ENCODE results near the gene NENF. TPM values are rescaled to one million over a fixed set of nuclear protein-coding genes. Genes with fewer than 3 reads are reported as not detected.

Gene NENF
- total RNA-seq, 2 experiments from 2014 or later, result 27.7 to 35.4 TPM

- ATAC-seq (no peak), DNase-seq (no peak)
- intact Hi-C loops (cut with micrococcal nuclease), result no loop called here
- H3K27me3 Mint-ChIP-seq, result no peaks in the 10 kb centered on the region
- ChIA-PET POLR2A (no interaction called here), CTCF (interaction anchor here (0.6 to 2.9 kb wide), 2 partner anchors 19 to 203 kb away, joined by 3 to 9 read pairs; no protein-coding TSS in a partner anchor)
- H3K36me3 Mint-ChIP-seq (ENCODE audit: low read depth), result no peaks in the 10 kb centered on the region
- H3K27ac Mint-ChIP-seq, result no peak overlapping the region
- peaks cover 4% of the 10 kb centered on the region for H3K4me1 Mint-ChIP-seq (ENCODE audit: low read depth)
- no peak overlapping the region for H3K4me3 Mint-ChIP-seq
- no peak for TF ChIP-seq CTCF (IDR thresholded peaks at IDR 0.05)
- H3K9me3 Mint-ChIP-seq, result no peaks in the 10 kb centered on the region
These were observed 29.4 kb downstream of the NENF start for GRCh38 chr1:212461916-212462660.

- POLR2A ChIA-PET, result no interaction called here
- no peak for ATAC-seq
- Mint-ChIP-seq H3K9me3 (no peaks in the 10 kb centered on the region), H3K36me3 (ENCODE audit: low read depth) (no peaks in the 10 kb centered on the region), H3K4me1 (ENCODE audit: low read depth) (peaks cover under 1% of the 10 kb centered on the region), H3K4me3 (no peak overlapping the region), H3K27me3 (no peaks in the 10 kb centered on the region), H3K27ac (no peak overlapping the region)
- DNase-seq, result no peak
- CTCF ChIA-PET, result interaction anchor here (1.1 to 2.9 kb wide), 5 partner anchors 8 to 428 kb away, joined by 3 to 19 read pairs (median 9); partner anchors contain the start of genes DTL and INTS7
- no peak for TF ChIP-seq CTCF (IDR thresholded peaks at IDR 0.05)
- intact Hi-C loops (cut with micrococcal nuclease), result no loop called here
These were observed 31.0 kb downstream of the NENF start for GRCh38 chr1:212463565-212464285.

GRCh38 chr1:212465311-212465710, 32.6 kb downstream of the NENF start:
- intact Hi-C loops (cut with micrococcal nuclease), result no loop called here
- ATAC-seq (no peak), DNase-seq (no peak)
- Mint-ChIP-seq H3K4me3 (no peak overlapping the region), H3K4me1 (ENCODE audit: low read depth) (no peaks in the 10 kb centered on the region), H3K27me3 (peaks cover 1% of the 10 kb centered on the region), H3K27ac (no peak overlapping the region), H3K9me3 (no peaks in the 10 kb centered on the region), H3K36me3 (ENCODE audit: low read depth) (no peaks in the 10 kb centered on the region)
- ChIA-PET CTCF (interaction anchor here (1.2 to 3.2 kb wide), 3 partner anchors 9 to 12 kb away, joined by 6 to 36 read pairs (median 19); no protein-coding TSS in a partner anchor), POLR2A (interaction anchor here (0.8 kb wide), 1 partner anchor 9 kb away, joined by 3 read pairs; no protein-coding TSS in a partner anchor)
- no peak for TF ChIP-seq CTCF (IDR thresholded peaks at IDR 0.05)

GRCh38 chr1:212466437-212466836, 33.7 kb downstream of the NENF start:
- Mint-ChIP-seq H3K4me1 (ENCODE audit: low read depth) (no peaks in the 10 kb centered on the region), H3K36me3 (ENCODE audit: low read depth) (no peaks in the 10 kb centered on the region), H3K27ac (no peak overlapping the region), H3K9me3 (no peaks in the 10 kb centered on the region), H3K4me3 (no peak overlapping the region), H3K27me3 (peaks cover 1% of the 10 kb centered on the region)
- no peak for TF ChIP-seq CTCF (IDR thresholded peaks at IDR 0.05)
- intact Hi-C loops (cut with micrococcal nuclease), result no loop called here
- POLR2A ChIA-PET, result no interaction called here
- ATAC-seq (no peak), DNase-seq (no peak)
- CTCF ChIA-PET, result interaction anchor here (1.2 to 3.2 kb wide), 2 partner anchors 10 to 11 kb away, joined by 6 to 36 read pairs; no protein-coding TSS in a partner anchor
